RKO (cell line): ENCODE data around the gene ECSCR.
A peak's percentile ranks its signal among the peaks of the same experiment; 100 is the strongest.

Experiments
- DNase-seq: peaks from one replicate; pipeline ENCODE4 v3.0.0-alpha.2; 2016; ENCODE audit warnings: low spot score

Gene ECSCR

DNA sequence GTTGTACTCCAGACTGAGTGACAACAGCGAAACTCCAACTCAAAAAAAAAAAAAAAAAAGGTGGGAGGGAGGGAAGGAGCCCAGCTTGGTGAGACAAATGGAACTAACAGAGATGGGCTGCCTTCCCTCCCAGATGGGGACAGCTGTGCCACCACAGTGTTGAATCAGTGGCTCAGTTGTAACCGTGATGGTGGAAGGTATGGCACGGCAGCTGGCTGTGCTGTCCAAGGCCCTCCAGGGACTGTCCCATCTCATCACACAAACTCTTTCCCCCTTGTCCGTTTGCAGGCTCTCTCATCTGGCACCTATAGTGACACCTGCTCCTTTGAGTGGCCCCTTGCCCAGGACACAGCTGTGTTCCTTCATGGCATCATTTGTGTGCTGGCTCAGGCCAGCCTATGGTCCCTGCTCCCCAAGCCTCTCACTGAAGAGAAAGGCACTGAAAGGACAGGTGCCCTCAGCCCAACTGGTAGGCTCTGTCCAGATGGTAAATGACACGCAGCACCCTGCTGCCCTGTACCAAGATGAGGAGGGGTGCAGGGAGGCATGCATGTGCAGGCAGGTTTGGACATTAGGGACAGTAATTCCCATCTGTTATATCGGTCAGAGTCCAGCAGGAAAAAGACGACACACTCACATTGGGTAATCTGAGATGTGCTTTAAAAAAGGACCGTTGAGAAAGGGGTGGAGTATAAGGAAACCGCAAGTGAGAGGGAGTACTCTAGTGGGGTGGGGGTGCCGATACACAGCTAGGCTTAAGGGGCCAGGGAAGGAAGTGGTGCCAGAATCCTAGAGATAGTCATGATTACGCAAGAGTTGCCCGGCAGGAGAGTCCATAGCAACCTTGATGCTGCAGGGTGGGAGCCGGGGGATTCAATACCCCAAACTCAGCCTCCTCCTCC lies 12.6 kb upstream of the ECSCR start:
- DNase-seq: no peak

- no peak for DNase-seq
These were observed 11.0 kb upstream of the ECSCR start for GRCh38 chr5:139473565-139473964.

DNA sequence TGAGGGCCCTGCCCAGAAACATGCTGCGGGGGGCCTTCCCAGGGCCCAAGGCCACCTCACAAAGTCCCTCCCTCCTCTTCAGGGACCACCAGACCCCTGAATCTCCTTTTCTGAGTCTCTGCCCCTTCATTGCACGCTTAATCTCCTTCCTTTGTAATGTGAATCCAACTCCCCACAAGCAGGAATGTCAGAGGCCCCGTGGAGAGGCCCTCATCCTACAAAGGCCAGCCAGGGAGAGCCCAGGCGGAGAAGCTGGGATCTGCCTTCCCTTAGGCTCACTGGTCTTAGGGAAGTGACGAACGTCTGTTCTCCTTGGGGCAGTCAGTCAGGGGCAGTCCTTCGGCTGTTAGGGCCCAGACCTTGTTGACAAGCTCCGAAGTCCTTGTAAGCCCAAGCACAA lies 10.6 kb upstream of the ECSCR start:
- no peak for DNase-seq

DNA sequence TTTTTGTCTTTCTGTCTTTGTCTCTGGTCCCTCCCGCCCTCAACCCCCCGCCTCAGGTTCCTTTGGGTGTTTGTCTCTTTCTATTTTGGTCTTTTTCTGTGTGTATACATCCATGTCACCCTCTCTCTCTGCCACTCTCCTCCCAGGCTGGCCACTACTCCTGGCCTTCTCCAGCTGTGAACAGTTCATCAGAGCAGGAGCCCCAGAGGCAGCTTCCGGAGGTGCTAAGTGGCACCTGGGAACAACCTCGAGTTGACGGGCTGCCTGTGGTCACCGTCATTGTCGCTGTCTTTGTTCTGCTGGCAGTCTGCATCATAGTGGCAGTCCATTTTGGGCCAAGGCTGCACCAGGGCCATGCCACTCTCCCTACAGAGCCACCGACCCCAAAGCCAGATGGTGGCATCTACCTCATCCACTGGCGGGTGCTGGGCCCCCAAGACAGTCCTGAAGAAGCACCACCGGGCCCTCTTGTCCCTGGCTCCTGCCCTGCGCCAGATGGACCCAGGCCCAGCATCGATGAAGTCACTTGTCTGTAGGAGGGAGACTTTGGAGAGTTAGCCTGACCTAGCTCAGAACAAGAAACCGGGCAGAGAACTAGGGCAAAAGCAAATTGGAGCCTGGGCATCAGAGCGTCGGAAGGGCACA lies 10.0 kb upstream of the ECSCR start:
- no peak for DNase-seq

- DNase-seq: no peak
These were observed 8.3 kb upstream of the ECSCR start, which contains the start of gene SMIM33 for GRCh38 chr5:139470821-139471300. SMIM33 (plus strand) TSS chr5:139471004; CDS start chr5:139471122, 118 bp downstream.

DNA sequence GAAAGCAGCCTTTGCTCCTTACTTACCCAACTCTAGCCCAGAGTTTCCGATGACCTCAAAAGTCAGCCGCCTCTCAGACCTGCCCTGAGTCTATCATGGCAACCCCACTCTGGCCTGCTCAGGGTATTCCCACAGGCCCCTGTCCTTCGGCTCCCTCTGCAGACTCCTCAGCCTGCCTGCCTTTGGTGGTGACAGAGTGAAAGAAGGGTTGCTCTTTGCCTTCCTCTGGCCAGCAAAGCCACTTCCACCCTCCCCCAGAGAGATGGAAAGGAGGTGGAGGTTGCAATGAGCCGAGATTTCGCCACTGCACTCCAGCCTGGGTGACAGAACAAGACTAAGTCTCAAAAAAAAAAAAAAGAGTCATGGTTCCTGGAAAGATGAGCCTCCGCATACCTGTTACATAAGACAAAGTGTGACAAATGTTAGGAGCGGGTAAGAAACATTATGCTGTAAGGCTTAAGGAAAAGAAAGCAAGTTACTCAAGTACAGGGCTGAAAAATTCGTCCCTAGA lies 5.9 kb upstream of the ECSCR start:
- no peak for DNase-seq

- DNase-seq: peak; percentile 27
These were observed 845 bp downstream of the ECSCR start for GRCh38 chr5:139461698-139462097.

DNA sequence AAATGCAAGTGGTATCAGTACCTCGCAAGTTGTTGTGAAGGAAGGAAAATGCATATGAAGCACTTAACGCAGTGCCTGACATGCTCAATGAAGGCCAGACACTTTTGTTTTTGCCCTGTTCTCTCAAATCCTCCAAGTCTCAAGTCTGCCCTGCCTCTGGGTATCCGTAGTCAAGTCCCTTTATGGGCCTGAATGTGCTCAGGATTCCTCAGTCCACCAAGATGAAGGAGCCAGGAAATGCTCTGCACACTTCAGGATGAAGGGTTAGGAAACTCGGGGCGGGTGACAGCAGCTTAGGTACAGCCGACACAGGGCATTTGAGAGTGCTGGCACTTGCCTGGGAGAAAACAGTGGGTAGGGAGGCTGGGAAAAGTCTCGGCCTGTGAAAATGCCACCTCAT lies 1.4 kb downstream of the ECSCR start:
- DNase-seq: no peak

- no peak for DNase-seq
These were observed 2.1 kb downstream of the ECSCR start for GRCh38 chr5:139460455-139460854.

DNA sequence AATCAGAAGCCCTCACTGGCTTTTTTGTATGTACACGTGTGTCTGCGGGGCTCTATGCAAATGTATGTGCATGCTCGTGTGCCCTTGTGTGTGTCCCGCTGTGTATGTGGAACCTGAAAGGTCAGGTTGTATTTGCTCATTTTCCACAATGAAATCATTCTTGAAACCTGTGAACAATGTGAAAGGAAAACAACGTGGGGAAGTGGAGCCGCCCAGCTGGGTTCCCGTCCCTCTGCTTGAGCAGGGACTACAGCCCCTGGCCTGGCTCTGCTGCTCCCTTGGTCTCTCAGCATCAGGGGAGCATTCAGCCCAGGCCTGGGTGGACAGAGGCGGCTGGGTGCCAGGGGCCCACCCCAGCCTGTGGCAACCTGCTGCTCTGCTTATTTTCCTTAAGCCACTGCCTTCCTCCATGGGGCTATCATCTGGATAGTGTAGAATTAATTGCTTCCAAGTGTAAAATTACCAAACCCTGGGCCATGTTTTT lies 3.0 kb downstream of the ECSCR start:
- DNase-seq: no peak

GRCh38 chr5:139458580-139459407 lies 3.7 kb downstream of the ECSCR start:
- DNase-seq: peak; percentile 68

DNA sequence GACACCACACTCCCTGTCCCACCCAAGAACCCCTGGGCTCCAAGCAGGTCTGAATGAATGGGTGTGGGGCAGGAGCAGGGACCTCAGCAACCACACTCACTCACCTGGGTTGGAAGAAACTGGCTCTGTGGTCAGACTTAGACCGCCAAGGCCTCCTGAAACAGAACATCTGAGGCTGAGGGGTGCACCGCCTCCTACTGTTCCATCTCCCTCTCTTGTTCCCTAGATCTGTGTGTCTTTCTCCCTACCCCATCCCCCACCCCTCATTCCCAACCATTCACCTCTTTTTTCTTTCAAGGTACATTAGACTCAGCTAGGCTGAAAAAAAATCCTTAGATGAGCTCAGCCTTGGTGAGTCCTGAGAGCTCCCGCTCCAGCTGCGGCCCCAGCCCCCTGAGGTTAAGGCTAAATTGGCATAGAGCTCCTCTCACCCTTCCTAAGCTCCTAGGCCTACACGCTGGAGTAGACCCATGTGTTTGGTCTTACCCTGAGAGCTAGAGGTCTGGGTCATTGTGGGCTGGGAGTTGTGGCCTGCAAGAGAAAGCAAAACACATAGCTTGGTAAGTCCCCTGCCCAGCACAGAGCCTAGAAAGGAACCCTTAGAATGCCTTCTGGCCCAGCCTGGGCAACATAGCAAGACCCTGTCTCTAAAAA lies 4.8 kb downstream of the ECSCR start:
- DNase-seq: no peak

- no peak for DNase-seq
These were observed 5.3 kb downstream of the ECSCR start for GRCh38 chr5:139457241-139457640.

DNA sequence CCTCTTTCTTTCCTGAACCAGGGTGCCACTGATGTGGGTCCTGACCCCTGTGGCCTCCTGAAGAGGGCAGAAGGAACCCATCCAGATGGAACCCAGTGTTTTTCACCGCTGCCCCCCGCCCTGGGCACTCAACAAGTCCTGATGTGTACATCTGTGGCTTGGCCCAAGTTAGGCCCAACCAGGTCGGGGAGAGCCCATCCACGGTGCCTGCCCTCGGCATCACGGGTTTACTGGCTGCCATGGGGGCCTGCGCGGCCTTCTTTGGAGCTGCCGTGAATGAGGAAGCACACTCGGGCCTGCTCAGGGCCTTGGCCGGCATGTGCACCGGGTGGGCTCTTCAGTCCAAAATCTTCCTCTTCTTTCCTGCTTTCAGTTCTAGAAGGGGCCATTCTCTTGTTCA lies 5.8 kb downstream of the ECSCR start:
- DNase-seq: no peak

DNA sequence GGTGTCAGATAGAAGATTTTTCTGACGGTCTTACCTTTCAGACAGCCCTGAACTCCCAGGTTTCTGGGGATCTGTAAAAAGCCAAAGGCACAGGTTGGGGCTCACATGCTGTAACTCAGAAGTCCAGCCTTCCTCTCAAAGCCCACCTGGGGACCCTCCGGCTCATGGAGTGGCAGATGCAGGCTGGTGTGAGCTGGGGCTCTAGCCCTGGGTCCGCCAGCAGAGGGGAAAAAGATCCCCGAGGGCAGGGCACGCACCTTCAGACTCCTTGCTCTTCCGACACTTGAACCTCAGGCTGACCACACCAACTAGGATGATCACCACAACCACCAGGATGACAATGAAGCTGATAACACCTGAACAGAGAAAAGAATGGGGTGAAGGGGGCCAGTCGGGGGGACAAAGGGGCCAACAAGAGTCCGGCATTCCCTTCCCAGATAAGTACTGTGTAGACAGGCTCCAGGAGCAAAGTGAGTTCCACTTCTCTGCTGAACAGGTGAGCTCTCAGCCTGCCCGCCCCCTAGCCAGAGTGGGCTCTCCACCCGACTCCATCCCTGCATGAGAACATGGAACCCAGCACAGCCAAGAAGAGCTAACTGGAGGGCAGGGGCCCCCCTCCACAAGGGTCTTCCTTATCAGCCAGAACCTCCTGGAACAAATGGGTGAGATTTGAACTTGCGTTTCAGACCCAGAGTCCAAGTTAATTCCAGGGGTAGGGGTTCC lies 7.8 kb downstream of the ECSCR start:
- no peak for DNase-seq

GRCh38 chr5:139453683-139454567 lies 8.6 kb downstream of the ECSCR start:
- no peak for DNase-seq

GRCh38 chr5:139451878-139452660 lies 10.5 kb downstream of the ECSCR start:
- no peak for DNase-seq

DNA sequence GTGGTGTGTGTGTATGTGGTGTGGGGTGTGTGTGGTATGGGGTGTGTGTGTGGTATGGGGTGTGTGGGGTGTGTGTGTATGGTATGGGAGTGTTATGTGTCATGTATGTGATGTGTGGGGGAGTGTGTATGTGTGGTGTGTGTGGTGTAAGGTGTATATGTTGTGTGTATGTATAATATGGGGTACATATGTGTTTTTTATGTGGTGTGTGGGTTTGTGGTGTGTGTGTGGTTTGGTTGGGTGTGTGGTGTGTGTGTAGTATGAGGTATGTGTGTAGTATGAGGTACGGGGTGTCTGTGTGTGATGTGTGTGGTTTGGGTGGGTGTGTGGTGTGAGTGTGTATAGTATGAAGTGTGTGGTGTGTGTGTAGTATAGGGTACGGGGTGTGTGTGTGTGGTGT lies 11.4 kb downstream of the ECSCR start:
- DNase-seq: no peak
